Lung (tissue), 12 donors: Measurements from ENCODE around the gene SEC61A1. TPM values are rescaled to one million over a fixed set of nuclear protein-coding genes. Genes with fewer than 3 reads are reported as not detected.

Experiments
- ATAC-seq: fragments of 200-7000 bp; cut with Tn5 transposase; one replicate; pipeline ENCODE4 v1.9.1; 2020; ENCODE audit warnings: moderate number of reproducible peaks; ENCODE audit not compliant: insufficient read depth, low FRiP score
- DNase-seq, 3 donors: peaks; one replicate each; pipeline ENCODE4 v3.0.0-alpha.2; 2013 to 2017
- H3K27ac ChIP-seq, 2 donors: one replicate each; pipeline ENCODE4 v1.5.1; 2013; ENCODE audit warnings: mild to moderate bottlenecking in 2 of 2, moderate library complexity in 2 of 2, control low read depth in 1 of 2, inconsistent platforms in 1 of 2, low read depth in 1 of 2, low read length in 1 of 2
- H3K27me3 ChIP-seq, 3 donors: one replicate each; pipeline ENCODE4 v1.5.1; 2013; ENCODE audit warnings: low read length in 2 of 3; ENCODE audit not compliant: control insufficient read depth in 3 of 3, insufficient read depth in 3 of 3
- H3K36me3 ChIP-seq, 4 donors: one replicate each; pipeline ENCODE4 v1.5.1; 2013; ENCODE audit warnings: low read length in 4 of 4, mild to moderate bottlenecking in 1 of 4, moderate library complexity in 1 of 4; ENCODE audit not compliant: control insufficient read depth in 4 of 4, insufficient read depth in 4 of 4
- H3K4me1 ChIP-seq, 5 donors: one replicate each; pipeline ENCODE4 v1.5.1; 2013; ENCODE audit warnings: low read length in 5 of 5, mild to moderate bottlenecking in 2 of 5, moderate library complexity in 1 of 5; ENCODE audit not compliant: control insufficient read depth in 5 of 5, insufficient read depth in 5 of 5
- H3K4me3 ChIP-seq: one replicate; pipeline ENCODE4 v1.5.1; 2013; ENCODE audit warnings: mild to moderate bottlenecking, control low read depth, moderate library complexity
- H3K9ac ChIP-seq, 2 donors: one replicate each; pipeline ENCODE4 v1.5.1; 2013; ENCODE audit warnings: low read length in 2 of 2, control low read depth in 1 of 2; ENCODE audit not compliant: insufficient read depth in 1 of 2
- H3K9me3 ChIP-seq, 4 donors: one replicate each; pipeline ENCODE4 v1.5.1; 2013; ENCODE audit warnings: low read length in 3 of 4, mild to moderate bottlenecking in 1 of 4, moderate library complexity in 1 of 4; ENCODE audit not compliant: control insufficient read depth in 4 of 4, insufficient read depth in 3 of 4
- CTCF ChIP-seq: IDR thresholded peaks from 2 replicates; pipeline ENCODE4 v1.5.1; 2012; ENCODE audit warnings: mild to moderate bottlenecking; ENCODE audit errors: control extremely low read depth, extremely low read depth
- WGBS, 2 donors: extraction: QIAGEN DNeasy Blood & Tissue Kit; methylation state at CpG; one replicate each; pipeline ENCODE4 v1.1.7; 2013; 5-methylcytosine and 5-hydroxymethylcytosine counted together
- polyA plus RNA-seq, 2 donors: library from polyadenylated mRNA; stranded (reverse); fragments of 200-250 nt; gene quantifications; one replicate each; pipeline ENCODE4 v1.2.1, GENCODE V29; 2013
- total RNA-seq, 2 donors: library from RNA; depleted of rRNA in 1 of 2; stranded (reverse); fragments of >200 nt in 1 of 2; gene quantifications; one replicate each; pipeline ENCODE4 v1.2.1, GENCODE V29; 2014 to 2021
- donor health status: control.
- donor health status: control.
- donor health status: Bipolar disorder and iron deficiency.
- donor health status: healthy.
- donor health status: DM: yes; HTN: yes; CAD: no.

The SEC61A1 gene
- total and polyA plus RNA-seq, 4 donors, result 137 to 270 (median 173) TPM

DNA sequence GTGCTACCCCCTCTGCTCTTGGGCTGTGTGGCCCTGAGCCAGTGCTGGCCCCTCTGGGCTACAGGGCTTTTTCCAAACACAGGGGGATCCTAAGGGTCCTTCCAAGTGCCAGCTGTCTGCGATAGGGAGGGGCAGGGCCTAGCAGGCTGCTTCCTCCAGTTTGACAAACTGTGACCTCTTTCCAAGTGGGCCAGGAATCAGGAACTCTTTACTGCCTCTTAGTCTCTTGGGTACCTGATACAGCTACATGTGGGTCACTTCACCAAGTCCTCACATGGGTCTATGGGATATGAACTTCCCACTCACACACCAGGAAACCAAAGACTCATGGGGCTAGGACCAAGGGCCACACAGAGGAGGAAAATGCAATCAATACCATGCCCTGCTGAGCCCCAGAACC is 25.4 kb downstream of the SEC61A1 start:
- no peak for TF ChIP-seq CTCF
- Histone ChIP-seq H3K36me3 (peaks cover under 1 to 17% (median 8%) of the 10 kb centered on the region in 4 donors), H3K4me3 (no peak overlapping the region), H3K27ac (no peak overlapping the region), H3K27me3 (peaks cover 0 to 3% (median 0%) of the 10 kb centered on the region in 3 donors), H3K4me1 (peaks cover 0 to 28% (median 9%) of the 10 kb centered on the region in 5 donors), H3K9ac (no peak overlapping the region), H3K9me3 (no peaks in the 10 kb centered on the region)
- DNase-seq (no peak), ATAC-seq (no peak)
- WGBS, 2 donors, result 0 to 6% methylated on average over 1 of the region's 1 CpG

GRCh38 chr3:128078322-128078721 is 26.1 kb downstream of the SEC61A1 start:
- no peak for DNase-seq
- peaks cover 0 to 3% (median 0%) of the 10 kb centered on the region in 3 donors for H3K27me3 ChIP-seq

DNA sequence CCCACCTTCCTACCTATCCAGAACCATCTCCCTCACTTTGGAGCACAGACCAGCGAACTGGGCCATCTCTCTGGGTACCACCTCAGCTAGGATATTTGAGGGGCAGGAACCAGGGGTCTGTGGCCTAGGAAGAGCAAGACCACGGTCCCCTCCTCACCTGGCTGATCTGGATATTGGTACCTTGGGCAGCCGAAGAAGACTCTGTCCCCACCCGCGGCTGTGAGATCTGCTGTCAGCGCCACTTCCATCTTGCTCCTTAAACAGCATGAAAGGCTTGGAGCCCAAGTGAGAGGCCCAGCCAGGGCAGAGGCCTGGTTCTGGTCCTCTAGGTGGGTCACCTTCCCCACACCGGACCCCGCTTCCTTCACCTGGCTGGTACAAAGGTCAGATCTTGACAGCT is 26.6 kb downstream of the SEC61A1 start:
- no peak for ATAC-seq
- no peak for TF ChIP-seq CTCF
- WGBS, 2 donors, result 96 to 97% methylated on average over 8 of the region's 8 CpGs
- peaks cover 0 to 3% (median 0%) of the 10 kb centered on the region in 3 donors for H3K27me3 ChIP-seq
- H3K9ac ChIP-seq, result no peak overlapping the region
- H3K9me3 ChIP-seq, result no peaks in the 10 kb centered on the region
- DNase-seq, result no peak
- no peak overlapping the region for H3K27ac ChIP-seq
- H3K4me1 ChIP-seq, result peaks cover 0 to 28% (median 9%) of the 10 kb centered on the region in 5 donors
- H3K4me3 ChIP-seq, result no peak overlapping the region
- H3K36me3 ChIP-seq, result peaks cover 0 to 14% (median 7%) of the 10 kb centered on the region in 4 donors

More at GRCh38 chr3:128078322-128078721, 26.1 kb downstream of the SEC61A1 start:
- H3K4me3 ChIP-seq, result no peak overlapping the region
- WGBS, 2 donors, result 90 to 95% methylated on average over 5 of the region's 5 CpGs
- TF ChIP-seq CTCF, result no peak
- H3K27ac ChIP-seq, result no peak overlapping the region
- no peaks in the 10 kb centered on the region for H3K9me3 ChIP-seq
- peaks cover 0 to 14% (median 8%) of the 10 kb centered on the region in 4 donors for H3K36me3 ChIP-seq
- H3K4me1 ChIP-seq, result peaks cover 0 to 28% (median 9%) of the 10 kb centered on the region in 5 donors
- H3K9ac ChIP-seq, result no peak overlapping the region
- ATAC-seq, result no peak

GRCh38 chr3:128079823-128080222 is 27.6 kb downstream of the SEC61A1 start:
- peaks cover 0 to 14% (median 8%) of the 10 kb centered on the region in 4 donors for H3K36me3 ChIP-seq
- no peaks in the 10 kb centered on the region for H3K9me3 ChIP-seq
- WGBS, 2 donors, result 81 to 93% methylated on average over 9 of the region's 9 CpGs
- no peak overlapping the region for H3K9ac ChIP-seq
- no peak for TF ChIP-seq CTCF
- H3K4me1 ChIP-seq, result peaks cover 0 to 29% (median 9%) of the 10 kb centered on the region in 5 donors
- H3K27ac ChIP-seq, result peak overlapping the region in 1 of 2 donors; percentile 3
- peaks cover 0 to 3% (median 0%) of the 10 kb centered on the region in 3 donors for H3K27me3 ChIP-seq
- no peak overlapping the region for H3K4me3 ChIP-seq
- no peak for ATAC-seq
- DNase-seq, result no peak
